ENCODE results near the gene TFPI.

TFPI gene

DNA sequence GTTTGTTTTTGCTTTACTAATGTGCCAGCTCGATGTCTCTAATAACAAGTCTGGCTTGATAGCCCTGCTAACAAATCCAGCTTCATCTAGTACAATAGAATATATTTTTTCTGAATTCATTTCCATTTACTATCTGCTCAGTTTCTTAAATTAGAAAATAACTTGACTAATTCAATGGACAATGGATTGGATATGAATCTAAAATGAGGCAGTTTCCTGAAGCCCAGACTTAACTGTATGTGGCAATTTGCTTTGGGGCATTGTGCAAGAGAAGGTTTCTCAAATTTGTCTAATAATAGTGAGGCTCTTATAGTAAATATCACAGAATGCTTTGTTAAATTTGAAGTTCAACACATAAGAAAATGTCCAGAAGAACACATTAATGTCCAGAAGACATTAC is 132.0 kb downstream of the TFPI start:
- no peak overlapping the region for H3K4me3 ChIP-seq (ENCODE audit: low read depth, low read length)

GRCh38 chr2:187421519-187421918 is 132.7 kb downstream of the TFPI start:
- no peak overlapping the region for H3K4me3 ChIP-seq (ENCODE audit: low read depth, low read length)

GRCh38 chr2:187419808-187420207 is 134.4 kb downstream of the TFPI start:
- no peak overlapping the region for H3K4me3 ChIP-seq (ENCODE audit: low read depth, low read length)

GRCh38 chr2:187415449-187415848 is 138.8 kb downstream of the TFPI start:
- H3K4me3 ChIP-seq (ENCODE audit: low read depth, low read length): no peak overlapping the region
